Right lobe of liver (tissue), 4 donors: ENCODE data around the gene EPHA7.

Experiments
- CTCF ChIP-seq, 4 donors: fragments of 200-600 bp in 3 of 4; fragments of 450-650 bp in 1 of 4; IDR thresholded peaks; one replicate each; pipeline versions ENCODE4 v1.5.1 to v1.8.0; 2016 to 2022; ENCODE audit warnings: antibody characterized with exemption in 4 of 4, mild to moderate bottlenecking in 2 of 4
- POLR2A ChIP-seq: fragments of 450-650 bp; IDR thresholded peaks from one replicate; pipeline ENCODE4 v1.6.1; 2017; ENCODE audit warnings: antibody characterized with exemption, mild to moderate bottlenecking
- donor health status: DM: no; HTN: no; CAD: no.
- donor health status: DM: no; HTN: no; CAD: no.
- donor health status: DM: no; HTN: yes; CAD: no.

- TF ChIP-seq CTCF (IDR thresholded peaks at IDR 0.05) (no peak), POLR2A (no peak)
Measured at GRCh38 chr6:93323630-93324029, 95.7 kb downstream of the EPHA7 start.
